Keratinocyte (primary cell): ENCODE measurements around the gene IQGAP3. TPM values are rescaled to one million over a fixed set of nuclear protein-coding genes. Genes with fewer than 3 reads are reported as not detected.

Experiments used
- DNase-seq: peaks from one replicate; pipeline ENCODE4 v3.0.0-alpha.2; 2011; ENCODE audit warnings: low read depth, missing footprints, low spot score
- FAIRE-seq: peaks from 2 replicates; lab custom pipeline; 2011; peaks lifted over from hg19 to GRCh38; lab: Jason Lieb, UNC
- H2AFZ ChIP-seq: 2 replicates; pipeline ENCODE4 v1.6.0; 2012; ENCODE audit warnings: low read length, control low read depth, inconsistent platforms; ENCODE audit not compliant: control insufficient read depth
- H3K27ac ChIP-seq: 2 replicates; pipeline ENCODE4 v1.5.1; 2011; ENCODE audit warnings: low read length; ENCODE audit not compliant: control insufficient read depth, insufficient read depth
- H3K27me3 ChIP-seq: 3 replicates; pipeline ENCODE4 v1.6.0; 2011; ENCODE audit warnings: low read length; ENCODE audit not compliant: control insufficient read depth, insufficient read depth; ENCODE audit errors: extremely low read depth
- H3K36me3 ChIP-seq, 2 experiments: 2 replicates in 1 of 2; 3 replicates in 1 of 2; pipeline ENCODE4 v1.5.1; 2011; ENCODE audit warnings: low read length in 2 of 2, mild to moderate bottlenecking in 1 of 2; ENCODE audit not compliant: control insufficient read depth in 2 of 2, insufficient read depth in 2 of 2; ENCODE audit errors: extremely low read depth in 1 of 2
- H3K4me1 ChIP-seq: 3 replicates; pipeline ENCODE4 v1.5.1; 2011; ENCODE audit warnings: low read length; ENCODE audit not compliant: control insufficient read depth, insufficient read depth; ENCODE audit errors: extremely low read depth
- H3K4me2 ChIP-seq: 3 replicates; pipeline ENCODE4 v1.6.0; 2011; ENCODE audit warnings: low read depth, low read length; ENCODE audit not compliant: control insufficient read depth, insufficient read depth; ENCODE audit errors: extremely low read depth
- H3K4me3 ChIP-seq, 3 experiments: fragments of 200-600 bp in 1 of 3; sonication (generic) in 1 of 3; 2 replicates in 2 of 3; 3 replicates in 1 of 3; pipeline ENCODE4 v1.5.1; 2011 to 2016; ENCODE audit warnings: low read length in 3 of 3, mild to moderate bottlenecking in 3 of 3, control low read depth in 2 of 3, inconsistent platforms in 1 of 3, low read depth in 1 of 3, mixed read lengths in 1 of 3, mixed run types in 1 of 3, moderate library complexity in 1 of 3; ENCODE audit not compliant: control insufficient read depth in 2 of 3, insufficient read depth in 2 of 3; ENCODE audit errors: extremely low read depth in 1 of 3
- H3K79me2 ChIP-seq: 2 replicates; pipeline ENCODE4 v1.6.0; 2012; ENCODE audit warnings: low read length; ENCODE audit not compliant: control insufficient read depth, insufficient read depth
- H3K9ac ChIP-seq: 3 replicates; pipeline ENCODE4 v1.6.0; 2011; ENCODE audit warnings: low read length; ENCODE audit not compliant: control insufficient read depth, insufficient read depth; ENCODE audit errors: extremely low read depth
- H3K9me1 ChIP-seq: 3 replicates; pipeline ENCODE4 v1.6.0; 2011; ENCODE audit warnings: low read length; ENCODE audit not compliant: control insufficient read depth, insufficient read depth; ENCODE audit errors: extremely low read depth
- H3K9me3 ChIP-seq: 2 replicates; pipeline ENCODE4 v1.5.1; 2012; ENCODE audit warnings: low read depth, low read length; ENCODE audit not compliant: control insufficient read depth
- H4K20me1 ChIP-seq: 3 replicates; pipeline ENCODE4 v1.6.0; 2011; ENCODE audit warnings: low read length; ENCODE audit not compliant: control insufficient read depth, insufficient read depth; ENCODE audit errors: extremely low read depth
- EZH2 ChIP-seq: IDR thresholded peaks from one replicate; pipeline ENCODE4 v1.6.1; 2012; ENCODE audit warnings: inconsistent platforms, mild to moderate bottlenecking, low read length, moderate library complexity
- dilution Hi-C: fragments of 300-500 bp; cut with MboI; formaldehyde crosslinking; loops from one replicate; pipeline ENCODE4 v1.7.0; 2020; ENCODE audit warnings: low sequenced_read_pairs; ENCODE audit not compliant: extremely low pct_ligation_motif_present
- polyA plus RNA-seq, 5 experiments: library from polyadenylated mRNA; depleted of rRNA in 3 of 5; stranded (reverse) in 3 of 5; stranded (forward) in 1 of 5; unstranded in 1 of 5; fragments of >200 nt; gene quantifications; 1 replicate in 1 of 5; 2 replicates in 3 of 5; 3 replicates in 1 of 5; pipeline versions ENCODE4 v1.2.1 to v1.2.3, GENCODE V29; 2011 to 2012; ENCODE audit warnings: missing spikeins in 2 of 5, low read depth in 1 of 5, low replicate concordance in 1 of 5
- TF ChIP-seq, protein P1 (sequence below), 3 experiments: IDR thresholded peaks in 1 of 3; conservative IDR thresholded peaks in 1 of 3; optimal IDR thresholded peaks in 1 of 3; 2 replicates in 2 of 3; 3 replicates in 1 of 3; pipeline versions ENCODE3 to v1.5.1; 2011; ENCODE audit warnings: low read length in 3 of 3, mild to moderate bottlenecking in 3 of 3, moderate library complexity in 2 of 3, control low read depth in 1 of 3, inconsistent platforms in 1 of 3; ENCODE audit not compliant: insufficient read depth in 2 of 3; ENCODE audit errors: extremely low read depth in 1 of 3

IQGAP3 gene
- polyA plus RNA-seq, 1 donor (not counting 4 experiments of a cell fraction or from before 2014, with no cell fraction given) = 5.3 TPM

DNA sequence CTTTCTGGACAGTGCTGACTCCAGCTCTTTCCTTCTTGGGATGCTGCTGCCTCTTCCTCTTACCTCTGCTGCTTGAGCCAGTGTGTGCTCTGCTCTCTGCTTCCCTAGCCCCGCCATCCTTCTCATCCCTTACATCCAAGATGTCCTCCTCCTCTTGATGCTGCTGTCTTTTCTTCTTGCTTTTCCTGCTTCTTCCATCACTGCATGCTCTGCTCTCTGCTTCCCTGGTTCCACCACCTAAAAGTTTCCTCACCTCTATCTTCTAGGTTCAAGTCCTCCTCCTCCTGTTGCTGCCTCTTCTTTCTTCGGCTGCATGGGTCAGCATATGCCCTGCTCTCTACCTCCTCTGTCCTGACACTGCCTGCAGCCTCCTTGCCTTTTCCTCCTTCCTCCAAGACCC, 22.7 kb upstream of the IQGAP3 start:
- peaks cover 18% of the 10 kb centered on the region for H3K4me1 ChIP-seq
- no peak overlapping the region for H3K9ac ChIP-seq
- H3K4me2 ChIP-seq = no peak overlapping the region
- H3K9me3 ChIP-seq = no peaks in the 10 kb centered on the region
- H3K36me3 ChIP-seq = peaks cover 43 to 45% of the 10 kb centered on the region in 2 experiments
- DNase-seq (no peak), FAIRE-seq (no peak)
- dilution Hi-C loops = no loop called here
- no peak overlapping the region for H2AFZ ChIP-seq
- H4K20me1 ChIP-seq = no peaks in the 10 kb centered on the region
- TF ChIP-seq, protein P1, sequence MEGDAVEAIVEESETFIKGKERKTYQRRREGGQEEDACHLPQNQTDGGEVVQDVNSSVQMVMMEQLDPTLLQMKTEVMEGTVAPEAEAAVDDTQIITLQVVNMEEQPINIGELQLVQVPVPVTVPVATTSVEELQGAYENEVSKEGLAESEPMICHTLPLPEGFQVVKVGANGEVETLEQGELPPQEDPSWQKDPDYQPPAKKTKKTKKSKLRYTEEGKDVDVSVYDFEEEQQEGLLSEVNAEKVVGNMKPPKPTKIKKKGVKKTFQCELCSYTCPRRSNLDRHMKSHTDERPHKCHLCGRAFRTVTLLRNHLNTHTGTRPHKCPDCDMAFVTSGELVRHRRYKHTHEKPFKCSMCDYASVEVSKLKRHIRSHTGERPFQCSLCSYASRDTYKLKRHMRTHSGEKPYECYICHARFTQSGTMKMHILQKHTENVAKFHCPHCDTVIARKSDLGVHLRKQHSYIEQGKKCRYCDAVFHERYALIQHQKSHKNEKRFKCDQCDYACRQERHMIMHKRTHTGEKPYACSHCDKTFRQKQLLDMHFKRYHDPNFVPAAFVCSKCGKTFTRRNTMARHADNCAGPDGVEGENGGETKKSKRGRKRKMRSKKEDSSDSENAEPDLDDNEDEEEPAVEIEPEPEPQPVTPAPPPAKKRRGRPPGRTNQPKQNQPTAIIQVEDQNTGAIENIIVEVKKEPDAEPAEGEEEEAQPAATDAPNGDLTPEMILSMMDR (optimal IDR thresholded peaks at IDR 0.05 in 1 of 3, IDR thresholded peaks at IDR 0.05 in 1 of 3, conservative IDR thresholded peaks at IDR 0.05 in 1 of 3; ENCODE audit: extremely low read depth in 1 of 3, insufficient read depth in 2 of 3, low read length in 3 of 3) = no peak
- peaks cover 23% of the 10 kb centered on the region for H3K79me2 ChIP-seq
- no peak overlapping the region for H3K4me3 ChIP-seq
- H3K27ac ChIP-seq = no peak overlapping the region
- no peaks in the 10 kb centered on the region for H3K9me1 ChIP-seq
- H3K27me3 ChIP-seq = no peaks in the 10 kb centered on the region

DNA sequence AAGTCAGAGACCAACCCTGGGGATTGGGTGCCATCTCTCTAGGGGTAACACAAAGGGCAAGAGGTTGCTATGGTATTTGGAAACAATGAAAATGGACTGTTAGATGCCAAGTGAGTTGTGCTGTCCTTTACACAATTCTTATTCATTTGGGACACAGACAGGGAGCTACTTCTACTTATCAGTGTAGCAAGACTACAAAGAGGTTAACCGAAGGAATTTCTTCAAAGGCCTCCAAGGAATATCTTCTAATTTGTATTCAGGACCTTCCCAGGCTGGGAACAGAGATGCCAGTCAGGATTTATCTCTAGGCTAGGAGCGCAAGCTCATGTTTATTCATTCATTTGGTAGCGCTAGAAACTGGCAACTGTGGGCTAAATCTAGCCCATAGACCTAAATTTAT, 21.8 kb upstream of the IQGAP3 start:
- Histone ChIP-seq H3K36me3 (peaks cover 43 to 45% of the 10 kb centered on the region in 2 experiments), H3K27ac (no peak overlapping the region), H3K9me1 (no peaks in the 10 kb centered on the region), H3K27me3 (no peaks in the 10 kb centered on the region), H3K9me3 (no peaks in the 10 kb centered on the region), H3K4me3 (no peak overlapping the region), H3K4me2 (no peak overlapping the region), H3K9ac (no peak overlapping the region), H3K4me1 (peaks cover 11% of the 10 kb centered on the region), H2AFZ (no peak overlapping the region), H4K20me1 (no peaks in the 10 kb centered on the region), H3K79me2 (peaks cover 15% of the 10 kb centered on the region)
- DNase-seq (no peak), FAIRE-seq (no peak)
- dilution Hi-C loops = no loop called here
- TF ChIP-seq, protein P1 (optimal IDR thresholded peaks at IDR 0.05 in 1 of 3, IDR thresholded peaks at IDR 0.05 in 1 of 3, conservative IDR thresholded peaks at IDR 0.05 in 1 of 3; ENCODE audit: extremely low read depth in 1 of 3, insufficient read depth in 2 of 3, low read length in 3 of 3) = no peak
- no peak for TF ChIP-seq EZH2
